ENCODE data around the gene EHF. TPM values are rescaled to one million over a fixed set of nuclear protein-coding genes. Genes with fewer than 3 reads are reported as not detected.

Gene EHF
- total and polyA plus RNA-seq, 9 of the 15 experiments (the other 6 are each of a cell fraction or from before 2014, with no cell fraction given), result 0.04 to 0.54 (median 0.37) TPM

GRCh38 chr11:34647532-34647931 is 26.6 kb downstream of the EHF start (continued):
- TF ChIP-seq ZNF133 (CRISPR knock-in tag; IDR thresholded peaks at IDR 0.05) (no peak), ELK1 (CRISPR knock-in tag; IDR thresholded peaks at IDR 0.05) (no peak), SMARCC2 (IDR thresholded peaks at IDR 0.05; ENCODE audit: low read depth) (no peak), CGGBP1 (CRISPR knock-in tag; IDR thresholded peaks at IDR 0.05) (no peak), ZNF146 (CRISPR knock-in tag; IDR thresholded peaks at IDR 0.05; ENCODE audit: unreplicated experiment) (no peak), ZNF518B (CRISPR knock-in tag; IDR thresholded peaks at IDR 0.05) (no peak), E2F1 (CRISPR knock-in tag; IDR thresholded peaks at IDR 0.05) (no peak), ATF3 (IDR thresholded peaks at IDR 0.05) (peak; percentile 68), ATF3 (CRISPR knock-in tag; conservative IDR thresholded peaks at IDR 0.05) (no peak), PRPF4 (IDR thresholded peaks at IDR 0.05; ENCODE audit: insufficient read depth, low read depth, low read length, poor library complexity, severe bottlenecking) (no peak), MCM5 (IDR thresholded peaks at IDR 0.05; ENCODE audit: low read depth) (no peak), L3MBTL2 (IDR thresholded peaks at IDR 0.05) (no peak), MXD1 (CRISPR knock-in tag; IDR thresholded peaks at IDR 0.05; ENCODE audit: borderline replicate concordance, poor library complexity, severe bottlenecking) (no peak), DMBX1 (CRISPR knock-in tag; IDR thresholded peaks at IDR 0.05; ENCODE audit: borderline replicate concordance) (peak; percentile 32; the same call in 1 of the 2 replicates)

Data from K562 (cell line).